H1 (cell line): ENCODE measurements around the gene UHMK1. TPM values are rescaled to one million over a fixed set of nuclear protein-coding genes. Genes with fewer than 3 reads are reported as not detected.

Source experiments
- CTCF ChIA-PET: fragments of 300-600 bp; sonication (Branson Sonifier 250); formaldehyde crosslinking; loops from one replicate; lab custom pipeline; 2021; ENCODE audit not compliant: partially characterized antibody; lab: Charles Lee
- POLR2A ChIA-PET: fragments of 300-600 bp; sonication (Branson Sonifier 250); formaldehyde crosslinking; loops from one replicate; lab custom pipeline; 2021; ENCODE audit warnings: inconsistent platforms; ENCODE audit not compliant: partially characterized antibody; lab: Charles Lee
- DNase-seq, 2 experiments: peaks; one replicate each; pipeline versions ENCODE4 v3.0.0 to v3.0.0-alpha.2; 2010 to 2022; ENCODE audit warnings: low spot score in 2 of 2, low read depth in 1 of 2, mixed read lengths in 1 of 2
- FAIRE-seq: peaks from 2 replicates; lab custom pipeline; 2011; peaks lifted over from hg19 to GRCh38; lab: Jason Lieb, UNC
- H2AFZ ChIP-seq: 2 replicates; pipeline ENCODE4 v1.8.1; 2012; ENCODE audit warnings: low read length, inconsistent platforms
- H2AK5ac ChIP-seq: 2 replicates; pipeline ENCODE4 v1.6.1; 2013; ENCODE audit warnings: low read depth, low read length
- H2BK120ac ChIP-seq: replicated peaks from 2 replicates; pipeline ENCODE3; 2013; ENCODE audit warnings: low read depth, low read length, inconsistent platforms
- H2BK12ac ChIP-seq: 2 replicates; pipeline ENCODE4 v1.6.1; 2013; ENCODE audit warnings: low read depth, low read length
- H2BK15ac ChIP-seq: 2 replicates; pipeline ENCODE4 v1.6.1; 2013; ENCODE audit warnings: low read length
- H2BK20ac ChIP-seq: 2 replicates; pipeline ENCODE4 v1.6.1; 2013; ENCODE audit warnings: low read length
- H2BK5ac ChIP-seq: 2 replicates; pipeline ENCODE4 v1.6.1; 2013; ENCODE audit warnings: low read depth, low read length
- H3K14ac ChIP-seq: 2 replicates; pipeline ENCODE4 v1.6.1; 2013; ENCODE audit warnings: inconsistent platforms; ENCODE audit not compliant: insufficient read length
- H3K18ac ChIP-seq: 2 replicates; pipeline ENCODE4 v1.6.1; 2013; ENCODE audit warnings: low read length; ENCODE audit errors: extremely low read depth
- H3K23ac ChIP-seq: 2 replicates; pipeline ENCODE4 v1.6.1; 2013; ENCODE audit warnings: inconsistent platforms; ENCODE audit not compliant: insufficient read length
- H3K23me2 ChIP-seq: 2 replicates; pipeline ENCODE4 v1.6.1; 2013; ENCODE audit warnings: low read depth, low read length
- H3K27ac ChIP-seq: 2 replicates; pipeline ENCODE4 v1.6.1; 2011; ENCODE audit warnings: low read depth, low read length, inconsistent platforms
- H3K27me3 ChIP-seq, 4 experiments: replicated peaks in 1 of 4; 1 replicate in 1 of 4; 2 replicates in 3 of 4; pipeline versions ENCODE4 v1.6.1 to v1.8.1; 2011 to 2013; ENCODE audit warnings: low read length in 3 of 4, mild to moderate bottlenecking in 3 of 4, inconsistent platforms in 2 of 4, mixed read lengths in 2 of 4, moderate library complexity in 1 of 4; ENCODE audit not compliant: control insufficient read depth in 3 of 4, insufficient read depth in 3 of 4; ENCODE audit errors: extremely low read depth in 1 of 4
- H3K36me3 ChIP-seq, 4 experiments: 2 replicates each; pipeline versions ENCODE4 v1.6.1 to v1.8.1; 2011 to 2013; ENCODE audit warnings: mild to moderate bottlenecking in 4 of 4, low read length in 3 of 4, moderate library complexity in 2 of 4, control low read depth in 1 of 4, inconsistent platforms in 1 of 4; ENCODE audit not compliant: insufficient read depth in 4 of 4, control insufficient read depth in 2 of 4
- H3K4ac ChIP-seq: replicated peaks from 2 replicates; pipeline ENCODE3; 2013; ENCODE audit warnings: low read length, low read depth, mixed read lengths, inconsistent platforms; ENCODE audit not compliant: insufficient read length
- H3K4me1 ChIP-seq, 4 experiments: replicated peaks in 1 of 4; 1 replicate in 1 of 4; 2 replicates in 3 of 4; pipeline versions ENCODE4 v1.6.1 to v1.8.1; 2011 to 2013; ENCODE audit warnings: low read length in 3 of 4, inconsistent platforms in 2 of 4, mixed read lengths in 1 of 4; ENCODE audit not compliant: insufficient read depth in 4 of 4, control insufficient read depth in 3 of 4
- H3K4me2 ChIP-seq, 2 experiments: 2 replicates each; pipeline versions ENCODE4 v1.6.1 to v1.8.1; 2011 to 2013; ENCODE audit warnings: low read depth in 2 of 2, low read length in 2 of 2, control low read depth in 1 of 2, inconsistent platforms in 1 of 2, mild to moderate bottlenecking in 1 of 2; ENCODE audit not compliant: insufficient read depth in 1 of 2
- H3K4me3 ChIP-seq, 4 experiments: fragments of 200-600, 300-600 bp in 1 of 4; sonication (generic), shearing (Covaris generic), sonication (Bioruptor Twin) in 1 of 4; 2 replicates each; pipeline versions ENCODE4 v1.5.1 to v1.8.1; 2011 to 2016; ENCODE audit warnings: low read length in 4 of 4, low read depth in 3 of 4, control low read depth in 2 of 4, inconsistent platforms in 2 of 4, mild to moderate bottlenecking in 2 of 4, mixed read lengths in 1 of 4, moderate library complexity in 1 of 4; ENCODE audit not compliant: insufficient read depth in 2 of 4; ENCODE audit errors: extremely low read depth in 1 of 4
- H3K56ac ChIP-seq: replicated peaks from 2 replicates; pipeline ENCODE3; 2013; ENCODE audit warnings: low read depth, mild to moderate bottlenecking, mixed read lengths, low read length, inconsistent platforms; ENCODE audit not compliant: insufficient read length
- H3K79me1 ChIP-seq: 2 replicates; pipeline ENCODE4 v1.6.1; 2013; ENCODE audit warnings: low read depth, low read length, control low read depth
- H3K79me2 ChIP-seq, 2 experiments: 2 replicates each; pipeline versions ENCODE4 v1.6.1 to v1.8.1; 2012 to 2013; ENCODE audit warnings: low read length in 2 of 2, mild to moderate bottlenecking in 2 of 2, inconsistent platforms in 1 of 2; ENCODE audit not compliant: insufficient read depth in 2 of 2, control insufficient read depth in 1 of 2
- H3K9ac ChIP-seq, 4 experiments: replicated peaks in 1 of 4; 1 replicate in 1 of 4; 2 replicates in 3 of 4; pipeline versions ENCODE4 v1.6.1 to v1.8.1; 2011 to 2013; ENCODE audit warnings: low read depth in 3 of 4, low read length in 3 of 4, control low read depth in 2 of 4, mild to moderate bottlenecking in 2 of 4, moderate library complexity in 2 of 4, inconsistent platforms in 1 of 4; ENCODE audit errors: extremely low read depth in 1 of 4
- H3K9me3 ChIP-seq, 2 experiments: 2 replicates each; pipeline versions ENCODE4 v1.6.1 to v1.8.1; 2012 to 2013; ENCODE audit warnings: mild to moderate bottlenecking in 2 of 2, moderate library complexity in 2 of 2, control low read depth in 1 of 2, inconsistent platforms in 1 of 2, low read depth in 1 of 2, low read length in 1 of 2, mixed read lengths in 1 of 2; ENCODE audit not compliant: insufficient read depth in 2 of 2
- H4K20me1 ChIP-seq, 2 experiments: replicated peaks in 1 of 2; 2 replicates each; pipeline versions ENCODE3 to v1.8.1; 2011 to 2013; ENCODE audit warnings: inconsistent platforms in 2 of 2, low read length in 2 of 2, mild to moderate bottlenecking in 1 of 2; ENCODE audit not compliant: insufficient read depth in 2 of 2, control insufficient read depth in 1 of 2
- H4K5ac ChIP-seq: 2 replicates; pipeline ENCODE4 v1.6.1; 2013; ENCODE audit warnings: low read length, low read depth, mixed read lengths, inconsistent platforms; ENCODE audit not compliant: insufficient read length
- H4K8ac ChIP-seq: 2 replicates; pipeline ENCODE4 v1.8.0; 2013; ENCODE audit warnings: mild to moderate bottlenecking, moderate library complexity, low read length, inconsistent platforms; ENCODE audit not compliant: insufficient read depth; ENCODE audit errors: extremely low read depth
- H4K91ac ChIP-seq: replicated peaks from 2 replicates; pipeline ENCODE3; 2013; ENCODE audit warnings: low read length, mixed read lengths, inconsistent platforms; ENCODE audit not compliant: insufficient read length
- BACH1 ChIP-seq: IDR thresholded peaks from 2 replicates; pipeline ENCODE4 v1.6.1; 2012; ENCODE audit warnings: low read length, improper control_type of control experiment
- WGBS, 2 experiments: shearing (Covaris generic) in 1 of 2; methylation state at CpG; one replicate each; pipeline versions ENCODE4 v1.1.6 to v1.1.7; 2013 to 2015; ENCODE audit warnings: low lambda C conversion rate in 2 of 2, mixed read lengths in 2 of 2, inconsistent platforms in 1 of 2, low coverage in 1 of 2, missing lambda C conversion rate in 1 of 2; ENCODE audit not compliant: insufficient replicate concordance in 2 of 2, insufficient coverage in 1 of 2, insufficient read length in 1 of 2; ENCODE audit errors: extremely low coverage in 1 of 2, missing lambda C conversion rate in 1 of 2; 5-methylcytosine and 5-hydroxymethylcytosine counted together
- polyA plus RNA-seq, 7 experiments: library from polyadenylated mRNA; depleted of rRNA in 3 of 7; stranded (reverse) in 5 of 7; unstranded in 2 of 7; fragments of >200 nt in 5 of 7; fragments of 200-250 nt in 2 of 7; gene quantifications; 1 replicate in 5 of 7; 2 replicates in 1 of 7; 4 replicates in 1 of 7; pipeline versions ENCODE4 v1.2.1 to v1.2.3, GENCODE V29; 2011 to 2013; ENCODE audit warnings: missing spikeins in 2 of 7, mixed read lengths in 2 of 7
- total RNA-seq: library from RNA; stranded (reverse); fragmentation: NEBNext Ultra II Directional; extraction: Animal tissue kit (Norgen Biotek cat#: 25700); gene quantifications from 2 replicates; pipeline ENCODE4 v1.2.1, GENCODE V29; 2021

UHMK1 gene
- total and polyA plus RNA-seq, 2 of the 8 experiments (the other 6 are each of a cell fraction or from before 2014, with no cell fraction given): 4.6 to 16.1 TPM

GRCh38 chr1:162537216-162537615, 39.6 kb downstream of the UHMK1 start:
- POLR2A ChIA-PET: no interaction called here

More at GRCh38 chr1:162537216-162537615, 39.6 kb downstream of the UHMK1 start:
- no peak overlapping the region for H2AK5ac ChIP-seq
- H4K8ac ChIP-seq: no peak overlapping the region
- H2BK15ac ChIP-seq: no peak overlapping the region
- no peak overlapping the region for H3K9ac ChIP-seq
- no peak overlapping the region for H3K4me2 ChIP-seq
- DNase-seq: no peak
- no peak overlapping the region for H3K18ac ChIP-seq
- no peak overlapping the region for H3K23ac ChIP-seq
- H3K27me3 ChIP-seq: no peaks in the 10 kb centered on the region
- no peaks in the 10 kb centered on the region for H3K79me2 ChIP-seq
- no peak overlapping the region for H2BK12ac ChIP-seq
- no peak for FAIRE-seq
- H3K4ac ChIP-seq: no peak overlapping the region
- H2BK120ac ChIP-seq: no peak overlapping the region
- H3K27ac ChIP-seq: no peak overlapping the region
- no peaks in the 10 kb centered on the region for H3K4me1 ChIP-seq
- H3K36me3 ChIP-seq: no peaks in the 10 kb centered on the region
- H4K20me1 ChIP-seq: no peaks in the 10 kb centered on the region
- H4K5ac ChIP-seq: no peak overlapping the region
- H2AFZ ChIP-seq: no peak overlapping the region
- H3K56ac ChIP-seq: no peak overlapping the region
- 85% methylated on average over 1 of the region's 2 CpGs; no CpG with 5 or more reads in 1 of the 2 experiments for WGBS, 2 experiments
- no peak overlapping the region for H3K14ac ChIP-seq
- no peak for TF ChIP-seq BACH1
- TF ChIP-seq, all 59 proteins: peak for 0
- Histone ChIP-seq H3K79me1 (no peaks in the 10 kb centered on the region), H3K9me3 (no peaks in the 10 kb centered on the region), H2BK20ac (no peak overlapping the region), H3K23me2 (no peaks in the 10 kb centered on the region), H4K91ac (no peak overlapping the region), H2BK5ac (no peak overlapping the region), H3K4me3 (no peak overlapping the region)
- CTCF ChIA-PET: interaction anchor here (0.6 kb wide), 1 partner anchor 11 kb away, joined by 4 read pairs; no protein-coding TSS in a partner anchor
